SU-DHL-6 (cell line): ENCODE data around the gene MTOR.

Experiments
- CTCF ChIP-seq: fragments of 200-600 bp; sonication (generic); IDR thresholded peaks from one replicate; pipeline ENCODE4 v1.5.1; 2017; ENCODE audit warnings: antibody characterized with exemption, mild to moderate bottlenecking, low read length, moderate library complexity; ENCODE audit not compliant: insufficient read depth, poor library complexity, severe bottlenecking
- EZH2phosphoT487 ChIP-seq: fragments of 200-600 bp; sonication (generic), shearing (Covaris generic); conservative IDR thresholded peaks from 2 replicates; pipeline ENCODE4 v1.6.1; 2018; ENCODE audit warnings: mild to moderate bottlenecking, antibody characterized with exemption, low read length, moderate library complexity, mixed read lengths

- TF ChIP-seq CTCF = no peak
- TF ChIP-seq EZH2phosphoT487 = no peak
These were observed 190.0 kb downstream of the MTOR start for GRCh38 chr1:11072216-11072917.
